IPS-20b (cell line): ENCODE data around the gene UBE3B.

Source experiments
- H3K27ac ChIP-seq: one replicate; pipeline ENCODE4 v1.5.1; 2013; ENCODE audit warnings: low read length
- H3K27me3 ChIP-seq: 2 replicates; pipeline ENCODE4 v1.6.1; 2013; ENCODE audit warnings: mild to moderate bottlenecking, low read length, inconsistent platforms; ENCODE audit not compliant: insufficient read depth
- H3K36me3 ChIP-seq: 2 replicates; pipeline ENCODE4 v1.6.1; 2013; ENCODE audit warnings: low read depth, mild to moderate bottlenecking, inconsistent platforms, low read length, moderate library complexity; ENCODE audit not compliant: insufficient read depth
- H3K4me1 ChIP-seq: 2 replicates; pipeline ENCODE4 v1.6.1; 2013; ENCODE audit warnings: mild to moderate bottlenecking, control low read depth, inconsistent platforms, low read length, moderate library complexity; ENCODE audit not compliant: insufficient read depth
- H3K4me3 ChIP-seq: 2 replicates; pipeline ENCODE4 v1.5.1; 2013; ENCODE audit warnings: mild to moderate bottlenecking, low read length, inconsistent platforms
- H3K9ac ChIP-seq: 2 replicates; pipeline ENCODE4 v1.6.1; 2013; ENCODE audit warnings: low read depth, mild to moderate bottlenecking, inconsistent platforms, low read length, moderate library complexity
- H3K9me3 ChIP-seq: 2 replicates; pipeline ENCODE4 v1.6.1; 2013; ENCODE audit warnings: mild to moderate bottlenecking, low read depth, low read length, inconsistent platforms; ENCODE audit not compliant: insufficient read depth

The UBE3B gene

GRCh38 chr12:109582636-109583035, 105.2 kb downstream of the UBE3B start:
- Histone ChIP-seq H3K4me3 (no peak overlapping the region), H3K9ac (no peak overlapping the region), H3K27me3 (no peaks in the 10 kb centered on the region), H3K9me3 (no peaks in the 10 kb centered on the region), H3K4me1 (no peaks in the 10 kb centered on the region; the same call in 1 of the 2 replicates), H3K27ac (no peak overlapping the region), H3K36me3 (peaks cover 67% of the 10 kb centered on the region)

GRCh38 chr12:109583733-109584132, 106.3 kb downstream of the UBE3B start:
- H3K4me3 ChIP-seq: no peak overlapping the region
- no peaks in the 10 kb centered on the region; the same call in 1 of the 2 replicates for H3K4me1 ChIP-seq
- H3K9ac ChIP-seq: no peak overlapping the region
- peaks cover 63% of the 10 kb centered on the region for H3K36me3 ChIP-seq
- no peaks in the 10 kb centered on the region for H3K9me3 ChIP-seq
- no peaks in the 10 kb centered on the region for H3K27me3 ChIP-seq
- H3K27ac ChIP-seq: no peak overlapping the region
